HG03460 (cell line): ENCODE measurements around the gene SLC25A17.
A peak's percentile ranks its signal among the peaks of the same experiment; 100 is the strongest.
"Not testable (repeated sequence)": the region's sequence is repeated elsewhere in the genome, so short reads cannot be mapped to it uniquely, and the experiment has no call there.

ENCODE experiments used
- ATAC-seq: cut with Tn5 transposase; IDR thresholded peaks from one replicate; pipeline ENCODE4 v1.9.1; 2021; ENCODE audit not compliant: unreplicated experiment

The SLC25A17 gene

GRCh38 chr22:40818747-40819598 lies at the start of gene SLC25A17:
Gene SLC25A17 (minus strand): TSS chr22:40819346. CDS start chr22:40819248, 98 bp downstream.
- peak; percentile 78 for ATAC-seq

GRCh38 chr22:40868379-40868778 lies 49.2 kb upstream of the SLC25A17 start:
- ATAC-seq = not testable (repeated sequence)

- no peak for ATAC-seq
Measured at GRCh38 chr22:40867109-40867508, 48.0 kb upstream of the SLC25A17 start.

- ATAC-seq = no peak
Measured at GRCh38 chr22:40862537-40862936, 43.4 kb upstream of the SLC25A17 start.

GRCh38 chr22:40862013-40862412 lies 42.9 kb upstream of the SLC25A17 start, which contains the start of gene DNAJB7:
Gene DNAJB7 (minus strand): TSS chr22:40862113. CDS start chr22:40861994, 119 bp downstream.
- ATAC-seq = no peak

- ATAC-seq = no peak
Measured at GRCh38 chr22:40857309-40857855, 38.2 kb upstream of the SLC25A17 start.

GRCh38 chr22:40856513-40857308 lies 37.6 kb upstream of the SLC25A17 start, which contains the start of the genes ST13 and XPNPEP3:
Gene ST13 (minus strand): TSS chr22:40856639. CDS start chr22:40856540, 99 bp downstream.
Gene XPNPEP3 (plus strand): TSS chr22:40857148. CDS start chr22:40857182, 34 bp downstream.
- ATAC-seq = peak; percentile 91

GRCh38 chr22:40855979-40856512 lies 36.9 kb upstream of the SLC25A17 start:
- ATAC-seq = peak; percentile 15

- ATAC-seq = no peak
Measured at GRCh38 chr22:40855071-40855978, 36.2 kb upstream of the SLC25A17 start.

- ATAC-seq = no peak
Measured at GRCh38 chr22:40853961-40854360, 34.8 kb upstream of the SLC25A17 start.

- no peak for ATAC-seq
Measured at GRCh38 chr22:40853333-40853732, 34.2 kb upstream of the SLC25A17 start.

- ATAC-seq = not testable (repeated sequence)
Measured at GRCh38 chr22:40845816-40846215, 26.7 kb upstream of the SLC25A17 start.

- ATAC-seq = no peak
Measured at GRCh38 chr22:40844951-40845350, 25.8 kb upstream of the SLC25A17 start.

- no peak for ATAC-seq
Measured at GRCh38 chr22:40838486-40838885, 19.3 kb upstream of the SLC25A17 start.

GRCh38 chr22:40834619-40835018 lies 15.5 kb upstream of the SLC25A17 start:
- no peak for ATAC-seq

GRCh38 chr22:40829131-40829530 lies 10.0 kb upstream of the SLC25A17 start:
- ATAC-seq = no peak

GRCh38 chr22:40826984-40827741 lies 8.0 kb upstream of the SLC25A17 start:
- no peak for ATAC-seq

GRCh38 chr22:40826292-40826691 lies 7.1 kb upstream of the SLC25A17 start:
- ATAC-seq = not testable (repeated sequence)

GRCh38 chr22:40823426-40823825 lies 4.3 kb upstream of the SLC25A17 start:
- ATAC-seq = no peak
